GM21360 (cell line): ENCODE measurements around the gene AHCY.
A peak's percentile ranks its signal among the peaks of the same experiment; 100 is the strongest.
"Not testable (repeated sequence)": the region's sequence is repeated elsewhere in the genome, so short reads cannot be mapped to it uniquely, and the experiment has no call there.

Experiments
- ATAC-seq: cut with Tn5 transposase; IDR thresholded peaks from one replicate; pipeline ENCODE4 v1.9.1; 2021; ENCODE audit warnings: mild to moderate bottlenecking, moderate library complexity; ENCODE audit not compliant: unreplicated experiment

AHCY gene

GRCh38 chr20:34328207-34328606 lies 25.1 kb upstream of the AHCY start:
- not testable (repeated sequence) for ATAC-seq

- ATAC-seq: no peak
Measured at GRCh38 chr20:34324541-34324940, 21.4 kb upstream of the AHCY start.

GRCh38 chr20:34322267-34323105 lies 19.3 kb upstream of the AHCY start:
- ATAC-seq: no peak

- ATAC-seq: no peak
Measured at GRCh38 chr20:34320861-34321260, 17.7 kb upstream of the AHCY start.

- ATAC-seq: no peak
Measured at GRCh38 chr20:34318609-34319443, 15.7 kb upstream of the AHCY start.

GRCh38 chr20:34316196-34316814 lies 13.2 kb upstream of the AHCY start:
- no peak for ATAC-seq

GRCh38 chr20:34315236-34315635 lies 12.1 kb upstream of the AHCY start:
- no peak for ATAC-seq

GRCh38 chr20:34312544-34313217 lies 9.5 kb upstream of the AHCY start:
- ATAC-seq: peak; percentile 82

GRCh38 chr20:34312024-34312460 lies 8.9 kb upstream of the AHCY start:
- ATAC-seq: no peak

GRCh38 chr20:34311118-34312023 lies 8.2 kb upstream of the AHCY start:
- no peak for ATAC-seq

- ATAC-seq: no peak
Measured at GRCh38 chr20:34310481-34311117, 7.4 kb upstream of the AHCY start.

GRCh38 chr20:34309691-34310090 lies 6.5 kb upstream of the AHCY start:
- no peak for ATAC-seq

GRCh38 chr20:34305333-34306230 lies 2.4 kb upstream of the AHCY start:
- ATAC-seq: no peak

GRCh38 chr20:34302312-34302722 lies 838 bp downstream of the AHCY start:
- ATAC-seq: no peak

GRCh38 chr20:34301587-34302311 lies 1.4 kb downstream of the AHCY start:
- ATAC-seq: no peak

GRCh38 chr20:34300809-34301586 lies 2.2 kb downstream of the AHCY start:
- ATAC-seq: no peak

- ATAC-seq: no peak
Measured at GRCh38 chr20:34300256-34300806, 2.8 kb downstream of the AHCY start.
